Gastroesophageal sphincter (tissue), 4 donors: Measurements from ENCODE around the gene INKA2. TPM values are rescaled to one million over a fixed set of nuclear protein-coding genes. Genes with fewer than 3 reads are reported as not detected.
A peak's percentile ranks its signal among the peaks of the same experiment; 100 is the strongest.

Source experiments
- ATAC-seq: fragments of 150-250 bp; one replicate; pipeline ENCODE4 v1.9.1; 2016; ENCODE audit warnings: mild to moderate bottlenecking, moderate library complexity
- H3K27ac ChIP-seq, 4 donors: fragments of 200-600 bp; sonication (generic) in 3 of 4; 1 replicate in 3 of 4; 2 replicates in 1 of 4; pipeline ENCODE4 v1.5.1; 2016 to 2019
- H3K27me3 ChIP-seq: fragments of 200-600 bp; sonication (generic); one replicate; pipeline ENCODE4 v1.5.1; 2019
- H3K36me3 ChIP-seq, 2 donors: fragments of 200-600 bp; sonication (generic); one replicate each; pipeline ENCODE4 v1.5.1; 2019; ENCODE audit warnings: control low read depth in 1 of 2
- H3K4me1 ChIP-seq, 3 donors: fragments of 200-600 bp; sonication (generic); 1 replicate in 2 of 3; 2 replicates in 1 of 3; pipeline ENCODE4 v1.5.1; 2016 to 2019; ENCODE audit warnings: control low read depth in 2 of 3
- H3K4me3 ChIP-seq, 2 donors: fragments of 200-600 bp; sonication (generic); one replicate each; pipeline ENCODE4 v1.5.1; 2019; ENCODE audit warnings: mild to moderate bottlenecking in 1 of 2, moderate library complexity in 1 of 2
- H3K9me3 ChIP-seq, 3 donors: fragments of 200-600 bp; sonication (generic); one replicate each; pipeline ENCODE4 v1.5.1; 2017 to 2019; ENCODE audit warnings: control low read depth in 2 of 3
- CTCF ChIP-seq, 4 experiments: fragments of 200-600 bp in 2 of 4; fragments of 450-650 bp in 2 of 4; sonication (generic) in 1 of 4; IDR thresholded peaks; one replicate each; pipeline ENCODE4 v1.5.1; 2017 to 2019; ENCODE audit warnings: antibody characterized with exemption in 4 of 4, mild to moderate bottlenecking in 2 of 4, moderate library complexity in 2 of 4
- EP300 ChIP-seq: sonication (generic); formaldehyde crosslinking; IDR thresholded peaks from one replicate; pipeline ENCODE4 v1.6.1; 2017; ENCODE audit warnings: antibody characterized with exemption, mild to moderate bottlenecking
- POLR2A ChIP-seq, 2 donors: fragments of 450-650 bp; IDR thresholded peaks; one replicate each; pipeline ENCODE4 v1.6.1; 2017; ENCODE audit warnings: antibody characterized with exemption in 2 of 2, mild to moderate bottlenecking in 2 of 2, moderate library complexity in 1 of 2
- POLR2AphosphoS5 ChIP-seq: sonication (generic); formaldehyde crosslinking; IDR thresholded peaks from one replicate; pipeline ENCODE4 v1.6.1; 2017; ENCODE audit warnings: antibody characterized with exemption
- WGBS, 2 donors: methylation state at CpG; one replicate each; pipeline ENCODE4 v1.1.5; 2018; ENCODE audit warnings: low coverage in 1 of 2; 5-methylcytosine and 5-hydroxymethylcytosine counted together
- total RNA-seq, 4 donors: library from RNA; depleted of rRNA; stranded (reverse); fragments of >200 nt; gene quantifications; one replicate each; pipeline ENCODE4 v1.1.0, GENCODE V29; 2016

The INKA2 gene
- total RNA-seq, 4 donors from 2014 or later, result 7.2 to 12.8 (median 8.8) TPM

DNA sequence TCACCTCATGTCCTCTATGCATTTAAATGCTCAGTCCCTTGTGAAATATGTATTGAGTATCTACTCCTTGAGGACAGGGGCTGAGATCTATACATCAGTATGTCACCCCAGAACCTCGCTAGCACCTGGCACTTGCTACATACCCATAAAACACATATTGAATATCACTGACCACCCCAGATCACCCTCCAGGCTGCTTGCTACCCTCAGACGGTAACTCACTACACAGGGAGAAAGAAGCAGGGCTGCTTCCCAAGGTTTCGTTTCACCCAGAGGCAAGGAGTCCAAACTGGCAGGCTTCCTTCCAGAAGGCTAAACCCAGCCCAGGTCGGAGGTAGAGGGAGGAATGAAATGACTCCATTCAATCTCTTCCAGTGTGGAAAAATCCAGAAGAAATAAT, 8.5 kb downstream of the INKA2 start:
- 41 to 51% methylated on average over 3 to 4 of the region's 4 CpGs for WGBS, 2 donors
- Histone ChIP-seq H3K4me1 (peaks cover 0 to 78% (median 36%) of the 10 kb centered on the region in 3 donors), H3K27ac (peak overlapping the region in 3 of 4 donors; percentile 0 to 51 (median 18)), H3K9me3 (no peaks in the 10 kb centered on the region), H3K36me3 (peaks cover 0 to 19% of the 10 kb centered on the region in 2 donors), H3K27me3 (no peaks in the 10 kb centered on the region), H3K4me3 (no peak overlapping the region)
- TF ChIP-seq EP300 (no peak), POLR2A (IDR thresholded peaks at IDR 0.05) (no peak), POLR2AphosphoS5 (no peak), CTCF (IDR thresholded peaks at IDR 0.05) (no peak)
- ATAC-seq, result no peak

DNA sequence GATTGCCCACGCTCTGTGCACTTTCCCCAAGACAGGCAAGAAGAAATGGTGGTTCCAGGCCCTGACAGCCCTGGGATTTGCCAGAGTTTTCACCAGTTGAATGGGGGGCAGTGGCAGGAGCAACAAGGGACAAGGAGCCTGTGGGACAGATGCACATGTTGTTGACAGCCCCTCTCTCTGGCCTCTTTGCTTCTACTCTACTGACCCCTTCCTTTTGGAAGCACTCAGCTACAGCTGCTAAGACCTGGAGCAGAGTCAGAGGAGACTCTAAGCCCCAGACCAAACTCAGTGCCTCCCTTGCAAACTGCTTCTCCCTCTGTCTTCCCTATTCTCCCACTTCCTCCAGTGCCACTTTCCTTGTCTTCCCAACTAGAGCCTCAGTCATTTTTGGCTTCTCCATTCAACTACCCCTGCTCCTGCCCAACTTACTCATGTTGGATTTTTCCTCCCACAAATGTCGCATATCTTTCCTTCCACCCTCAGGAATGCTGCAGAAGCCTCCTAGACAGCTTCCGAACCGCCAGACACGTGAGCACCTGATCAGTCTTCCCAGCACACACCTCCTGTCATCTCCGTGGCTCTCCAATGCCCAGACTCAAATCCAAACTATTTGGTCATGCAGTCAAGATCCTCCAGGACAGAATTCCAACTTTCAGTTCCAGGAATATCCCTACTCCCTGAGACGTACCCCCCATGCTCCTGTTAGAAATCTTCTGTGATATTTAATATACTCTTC, 9.1 kb downstream of the INKA2 start:
- 45 to 53% methylated on average over 6 of the region's 7 CpGs for WGBS, 2 donors
- Histone ChIP-seq H3K27me3 (no peaks in the 10 kb centered on the region), H3K36me3 (peaks cover 0 to 19% of the 10 kb centered on the region in 2 donors), H3K4me1 (peaks cover 0 to 78% (median 38%) of the 10 kb centered on the region in 3 donors), H3K9me3 (no peaks in the 10 kb centered on the region), H3K4me3 (no peak overlapping the region), H3K27ac (peak overlapping the region in 3 of 4 donors; percentile 0 to 51 (median 27))
- no peak for ATAC-seq
- TF ChIP-seq CTCF (IDR thresholded peaks at IDR 0.05) (no peak), EP300 (no peak), POLR2AphosphoS5 (no peak), POLR2A (IDR thresholded peaks at IDR 0.05) (no peak)

GRCh38 chr1:111729271-111729921, 9.8 kb downstream of the INKA2 start:
- Histone ChIP-seq H3K9me3 (no peaks in the 10 kb centered on the region), H3K27ac (peak overlapping the region in 3 of 4 donors; percentile 26 to 51 (median 37)), H3K4me1 (peaks cover 0 to 78% (median 41%) of the 10 kb centered on the region in 3 donors), H3K36me3 (peaks cover 0 to 19% of the 10 kb centered on the region in 2 donors), H3K27me3 (no peaks in the 10 kb centered on the region), H3K4me3 (no peak overlapping the region)
- 37% methylated on average over 3 of the region's 8 CpGs; no CpG with 5 or more reads in 1 of the 2 donors for WGBS, 2 donors
- TF ChIP-seq POLR2AphosphoS5, result no peak
- no peak for TF ChIP-seq EP300
- no peak for TF ChIP-seq CTCF (IDR thresholded peaks at IDR 0.05)
- no peak for TF ChIP-seq POLR2A (IDR thresholded peaks at IDR 0.05)
- ATAC-seq, result no peak

DNA sequence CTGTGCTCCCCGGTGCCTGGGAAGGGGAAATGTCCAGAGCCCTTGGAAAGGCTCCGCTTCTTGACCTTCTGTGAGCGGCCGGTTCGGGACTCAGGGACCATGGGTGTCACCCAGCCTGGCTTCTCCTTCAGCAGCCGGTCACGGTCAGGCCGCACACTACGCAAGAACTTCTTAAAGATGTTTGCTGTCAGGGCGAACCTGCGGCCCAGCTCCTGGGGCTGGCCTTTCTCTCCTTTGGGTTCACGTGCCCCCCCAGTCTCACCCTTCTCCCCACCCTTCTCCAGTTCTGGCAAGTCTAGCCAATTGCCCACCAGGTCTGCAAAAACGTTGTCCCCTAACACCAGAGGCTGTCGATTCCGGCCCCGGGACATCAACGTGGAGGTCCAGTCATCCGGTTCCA, 12.1 kb downstream of the INKA2 start:
- Histone ChIP-seq H3K9me3 (no peaks in the 10 kb centered on the region), H3K36me3 (peaks cover 0 to 19% of the 10 kb centered on the region in 2 donors), H3K27me3 (no peaks in the 10 kb centered on the region), H3K4me1 (peaks cover 0 to 61% (median 22%) of the 10 kb centered on the region in 3 donors), H3K27ac (peak overlapping the region in 1 of 4 donors; percentile 24), H3K4me3 (no peak overlapping the region)
- TF ChIP-seq CTCF (IDR thresholded peaks at IDR 0.05) (no peak), EP300 (no peak), POLR2A (IDR thresholded peaks at IDR 0.05) (no peak), POLR2AphosphoS5 (no peak)
- WGBS, 2 donors, result no CpG with 5 or more reads among the region's 18 CpGs
- ATAC-seq, result no peak
